ENCODE data around the gene MS4A1. TPM values are rescaled to one million over a fixed set of nuclear protein-coding genes. Genes with fewer than 3 reads are reported as not detected.

MS4A1 gene
- total and polyA plus RNA-seq, 2 of the 8 experiments (the other 6 are each of a cell fraction or from before 2014, with no cell fraction given) = not detected

GRCh38 chr11:60493454-60493853, 37.8 kb downstream of the MS4A1 start (continued):
- TF ChIP-seq PHF8 (conservative IDR thresholded peaks at IDR 0.05; ENCODE audit: low read depth, low read length) = no peak

Data from H1 (cell line).